Transverse colon (tissue), 4 donors: ENCODE data around the gene GNAO1. TPM values are rescaled to one million over a fixed set of nuclear protein-coding genes. Genes with fewer than 3 reads are reported as not detected.

Experiments used
- DNase-seq: peaks from one replicate; pipeline ENCODE4 v3.0.0-alpha.2; 2019
- H3K27ac ChIP-seq, 4 donors: fragments of 200-600 bp; sonication (generic); 2 replicates each; pipeline ENCODE4 v1.5.1; 2016 to 2018; ENCODE audit warnings: inconsistent platforms in 4 of 4
- H3K27me3 ChIP-seq: fragments of 200-600 bp; sonication (generic); 2 replicates; pipeline ENCODE4 v1.5.1; 2017; ENCODE audit warnings: inconsistent platforms
- H3K36me3 ChIP-seq, 4 donors: fragments of 200-600 bp; sonication (generic); 2 replicates each; pipeline ENCODE4 v1.5.1; 2017 to 2019; ENCODE audit warnings: inconsistent platforms in 4 of 4
- H3K4me1 ChIP-seq, 4 donors: fragments of 200-600 bp; sonication (generic); 2 replicates each; pipeline ENCODE4 v1.5.1; 2017 to 2020; ENCODE audit warnings: inconsistent platforms in 4 of 4
- H3K4me3 ChIP-seq, 4 donors: fragments of 200-600 bp; sonication (generic); 1 replicate in 1 of 4; 2 replicates in 3 of 4; pipeline versions ENCODE4 v1.5.1 to v1.6.1; 2017 to 2019; ENCODE audit warnings: inconsistent platforms in 4 of 4
- H3K9me3 ChIP-seq, 2 donors: fragments of 200-600 bp; sonication (generic); 2 replicates each; pipeline ENCODE4 v1.5.1; 2017 to 2019; ENCODE audit warnings: inconsistent platforms in 2 of 2
- CTCF ChIP-seq, 5 experiments: fragments of 200-600 bp in 3 of 5; fragments of 450-650 bp in 2 of 5; sonication (generic) in 3 of 5; IDR thresholded peaks; 1 replicate in 2 of 5; 2 replicates in 3 of 5; pipeline ENCODE4 v1.5.1; 2016 to 2017; ENCODE audit warnings: antibody characterized with exemption in 5 of 5, inconsistent platforms in 3 of 5, mild to moderate bottlenecking in 2 of 5, moderate library complexity in 1 of 5
- EP300 ChIP-seq: sonication (generic); formaldehyde crosslinking; IDR thresholded peaks from one replicate; pipeline ENCODE4 v1.6.1; 2017; ENCODE audit warnings: antibody characterized with exemption, low read depth
- POLR2A ChIP-seq: fragments of 450-650 bp; IDR thresholded peaks from one replicate; pipeline ENCODE4 v1.6.1; 2016; ENCODE audit warnings: antibody characterized with exemption, mild to moderate bottlenecking, moderate library complexity
- POLR2AphosphoS5 ChIP-seq, 3 donors: sonication (generic); formaldehyde crosslinking; IDR thresholded peaks; one replicate each; pipeline ENCODE4 v1.6.1; 2016; ENCODE audit warnings: antibody characterized with exemption in 3 of 3
- WGBS, 2 donors: methylation state at CpG; one replicate each; pipeline ENCODE4 v1.1.5; 2018; ENCODE audit warnings: low coverage in 1 of 2; 5-methylcytosine and 5-hydroxymethylcytosine counted together
- in situ Hi-C, 4 donors: fragments of 200-750 bp; cut with MboI; loops; one replicate each; pipeline versions ENCODE4 v1.15.0 to v1.15.1; 2017; ENCODE audit warnings: low sequenced_read_pairs in 3 of 4, low pct_ligation_motif_present in 1 of 4, low pct_unique_long_range_greater_than_20kb in 1 of 4
- intact Hi-C: fragments of 100-400 bp; cut with DNase I; formaldehyde crosslinking; loops from one replicate; pipeline ENCODE4 v1.15.1; 2023; ENCODE audit warnings: low total_unique reads
- total RNA-seq, 4 donors: library from RNA; depleted of rRNA; stranded (reverse); fragments of >200 nt; gene quantifications; one replicate each; pipeline ENCODE4 v1.1.0, GENCODE V29; 2016

Gene GNAO1
- total RNA-seq, 4 donors from 2014 or later, result 7.3 to 25.4 (median 11.3) TPM

GRCh38 chr16:56288019-56288418 is 96.7 kb downstream of the GNAO1 start:
- in situ Hi-C loops (no loop called here), intact Hi-C loops (no loop called here)
- no peaks in the 10 kb centered on the region for H3K4me1 ChIP-seq
- H3K27ac ChIP-seq, result no peak overlapping the region
- TF ChIP-seq EP300 (no peak), POLR2AphosphoS5 (IDR thresholded peaks at IDR 0.05) (no peak), CTCF (IDR thresholded peaks at IDR 0.05) (no peak), POLR2A (no peak)
- H3K36me3 ChIP-seq, result no peaks in the 10 kb centered on the region
- no peak overlapping the region for H3K4me3 ChIP-seq
- DNase-seq, result no peak
- no peaks in the 10 kb centered on the region for H3K9me3 ChIP-seq
- no peaks in the 10 kb centered on the region for H3K27me3 ChIP-seq
- WGBS, 2 donors, result 50 to 77% methylated on average over 2 to 6 of the region's 7 CpGs

- H3K9me3 ChIP-seq, result no peaks in the 10 kb centered on the region
- TF ChIP-seq POLR2AphosphoS5 (IDR thresholded peaks at IDR 0.05) (no peak), CTCF (IDR thresholded peaks at IDR 0.05) (no peak), POLR2A (no peak), EP300 (no peak)
- H3K4me3 ChIP-seq, result no peak overlapping the region
- H3K27ac ChIP-seq, result no peak overlapping the region
- DNase-seq, result no peak
- in situ Hi-C loops (no loop called here), intact Hi-C loops (no loop called here)
- H3K36me3 ChIP-seq, result no peaks in the 10 kb centered on the region
- peaks cover 0 to 7% (median 0%) of the 10 kb centered on the region in 4 donors for H3K4me1 ChIP-seq
- WGBS, 2 donors, result 86% methylated on average over 9 of the region's 9 CpGs; no CpG with 5 or more reads in 1 of the 2 donors
- no peaks in the 10 kb centered on the region for H3K27me3 ChIP-seq
These were observed 98.1 kb downstream of the GNAO1 start for GRCh38 chr16:56289416-56289815.

- H3K36me3 ChIP-seq, result no peaks in the 10 kb centered on the region
- 73 to 100% methylated on average over 1 to 4 of the region's 4 CpGs for WGBS, 2 donors
- H3K4me1 ChIP-seq, result peaks cover 0 to 7% (median 0%) of the 10 kb centered on the region in 4 donors
- H3K27ac ChIP-seq, result no peak overlapping the region
- H3K9me3 ChIP-seq, result no peaks in the 10 kb centered on the region
- no peak for TF ChIP-seq POLR2A
- no peak for TF ChIP-seq EP300
- TF ChIP-seq POLR2AphosphoS5 (IDR thresholded peaks at IDR 0.05), result no peak
- TF ChIP-seq CTCF (IDR thresholded peaks at IDR 0.05), result no peak
- intact Hi-C loops (no loop called here), in situ Hi-C loops (no loop called here)
- H3K4me3 ChIP-seq, result no peak overlapping the region
- no peak for DNase-seq
- H3K27me3 ChIP-seq, result no peaks in the 10 kb centered on the region
These were observed 98.6 kb downstream of the GNAO1 start for GRCh38 chr16:56289862-56290261.

GRCh38 chr16:56294014-56294413 is 102.7 kb downstream of the GNAO1 start:
- H3K36me3 ChIP-seq, result no peaks in the 10 kb centered on the region
- H3K9me3 ChIP-seq, result no peaks in the 10 kb centered on the region
- peaks cover 10 to 27% (median 14%) of the 10 kb centered on the region in 4 donors for H3K4me1 ChIP-seq
- DNase-seq, result no peak
- H3K27ac ChIP-seq, result peak overlapping the region in 3 of 4 donors; percentile 51 to 68 (median 63)
- intact Hi-C loops (no loop called here), in situ Hi-C loops (no loop called here)
- 80 to 93% methylated on average over 1 to 3 of the region's 5 CpGs for WGBS, 2 donors
- no peak overlapping the region for H3K4me3 ChIP-seq
- TF ChIP-seq CTCF (IDR thresholded peaks at IDR 0.05) (no peak), POLR2AphosphoS5 (IDR thresholded peaks at IDR 0.05) (no peak), POLR2A (no peak), EP300 (no peak)
- H3K27me3 ChIP-seq, result no peaks in the 10 kb centered on the region
